ENCODE measurements around the gene SP8.

DNA sequence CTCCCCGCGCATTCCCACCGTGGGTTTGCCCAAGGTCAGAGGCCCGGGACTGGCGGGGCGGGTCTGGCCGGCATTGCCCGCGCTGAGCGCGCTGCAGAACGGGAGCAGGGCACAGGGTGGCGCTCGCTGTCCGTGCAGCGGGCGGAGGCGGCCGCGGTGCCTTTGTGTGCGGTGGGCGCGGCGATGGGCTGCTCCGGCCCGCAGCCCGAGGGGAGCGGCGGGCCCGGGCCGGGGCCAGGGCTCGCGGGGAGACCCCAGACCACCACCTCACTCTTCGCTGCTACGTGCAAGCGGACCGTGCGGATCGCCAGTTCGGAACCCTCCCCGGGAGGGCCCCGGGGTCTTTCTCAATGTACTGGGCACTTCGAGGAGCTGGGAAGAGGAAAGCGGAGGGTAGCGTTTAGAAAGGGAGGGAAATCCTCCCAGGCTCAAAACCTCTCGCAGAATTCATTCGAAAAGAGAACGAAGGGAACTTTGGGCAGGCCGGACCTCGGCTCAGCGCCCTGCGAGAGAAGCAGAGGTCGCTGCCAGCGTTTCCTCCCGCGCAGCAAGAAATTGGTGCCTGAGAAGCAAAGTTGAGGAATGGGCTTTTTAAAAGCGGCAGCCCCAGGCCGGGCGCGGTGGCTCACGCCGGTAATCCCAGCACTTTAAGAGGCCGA is 8.5 kb downstream of the SP8 start:
- no peak for TF ChIP-seq GATA2 (IDR thresholded peaks at IDR 0.05; ENCODE audit: low read depth, low read length)
- TF ChIP-seq GATA3 (IDR thresholded peaks at IDR 0.05; ENCODE audit: low read depth, low read length) = no peak

All from SH-SY5Y (cell line).